WTC11 (cell line): Measurements from ENCODE around the gene RPA3. TPM values are rescaled to one million over a fixed set of nuclear protein-coding genes. Genes with fewer than 3 reads are reported as not detected.

ENCODE experiments used
- ATAC-seq: fragments of 200-7000 bp; cut with Tn5 transposase; 2 replicates; pipeline ENCODE4 v1.10.0; 2021; ENCODE audit warnings: mild to moderate bottlenecking, moderate library complexity
- CTCF ChIA-PET: fragments of 300-600 bp; sonication (Branson Sonifier 250); formaldehyde crosslinking; loops from one replicate; lab custom pipeline; 2021; ENCODE audit warnings: antibody characterized with exemption; lab: Charles Lee
- POLR2A ChIA-PET: fragments of 350-600 bp; sonication (Branson Sonifier 250); formaldehyde crosslinking; loops from one replicate; lab custom pipeline; 2021; ENCODE audit warnings: antibody characterized with exemption; lab: Charles Lee
- DNase-seq: peaks from one replicate; pipeline ENCODE4 v3.0.0; 2021; ENCODE audit warnings: low spot score
- H3K27ac Mint-ChIP-seq: 2 replicates; pipeline ENCODE4 v1.8.0; 2021; ENCODE audit warnings: mixed read lengths
- H3K27me3 Mint-ChIP-seq: 2 replicates; pipeline ENCODE4 v1.8.0; 2021; ENCODE audit warnings: low read depth, mild to moderate bottlenecking, moderate library complexity, mixed read lengths
- H3K36me3 Mint-ChIP-seq: 2 replicates; pipeline ENCODE4 v1.8.0; 2021; ENCODE audit warnings: mixed read lengths
- H3K4me1 Mint-ChIP-seq: 2 replicates; pipeline ENCODE4 v1.8.0; 2022; ENCODE audit warnings: mixed read lengths
- H3K4me3 Mint-ChIP-seq: 2 replicates; pipeline ENCODE4 v1.8.0; 2021; ENCODE audit warnings: mild to moderate bottlenecking, moderate library complexity, mixed read lengths
- H3K9me3 Mint-ChIP-seq: 2 replicates; pipeline ENCODE4 v1.8.0; 2021; ENCODE audit warnings: mixed read lengths
- CBFB ChIP-seq: sonication (generic); formaldehyde crosslinking; IDR thresholded peaks from 2 replicates; pipeline ENCODE4 v1.8.1; 2022; ENCODE audit warnings: mild to moderate bottlenecking, low read depth, missing genetic modification reagents
- CTCF ChIP-seq: fragments of 200-600 bp; IDR thresholded peaks from 2 replicates; pipeline ENCODE4 v1.8.0; 2022; ENCODE audit warnings: antibody characterized with exemption
- E2F4 ChIP-seq: sonication (generic); formaldehyde crosslinking; IDR thresholded peaks from 2 replicates; pipeline ENCODE4 v1.8.1; 2022; ENCODE audit warnings: low read depth, mild to moderate bottlenecking, moderate library complexity, missing genetic modification reagents, borderline replicate concordance
- GABPB1 ChIP-seq: sonication (generic); formaldehyde crosslinking; IDR thresholded peaks from 2 replicates; pipeline ENCODE4 v1.8.1; 2023; ENCODE audit warnings: mild to moderate bottlenecking, missing genetic modification reagents
- MAX ChIP-seq: sonication (generic); formaldehyde crosslinking; IDR thresholded peaks from 2 replicates; pipeline ENCODE4 v1.8.0; 2022; ENCODE audit warnings: mild to moderate bottlenecking, missing genetic modification reagents
- NFYB ChIP-seq: sonication (generic); formaldehyde crosslinking; conservative IDR thresholded peaks from 2 replicates; pipeline ENCODE4 v1.8.0; 2022; ENCODE audit warnings: low read depth, missing genetic modification reagents
- STAT6 ChIP-seq: sonication (generic); formaldehyde crosslinking; conservative IDR thresholded peaks from 2 replicates; pipeline ENCODE4 v1.8.1; 2023; ENCODE audit warnings: mild to moderate bottlenecking, low read depth, missing genetic modification reagents, moderate library complexity
- TEAD4 ChIP-seq: sonication (generic); formaldehyde crosslinking; IDR thresholded peaks from 2 replicates; pipeline ENCODE4 v1.8.0; 2022; ENCODE audit warnings: mild to moderate bottlenecking, missing genetic modification reagents
- USF2 ChIP-seq: sonication (generic); formaldehyde crosslinking; IDR thresholded peaks from 2 replicates; pipeline ENCODE4 v1.8.1; 2023; ENCODE audit warnings: mild to moderate bottlenecking, missing genetic modification reagents, moderate library complexity
- ZMAT4 ChIP-seq: fragments of 250-450 bp; sonication (Bioruptor Pico); IDR thresholded peaks from 2 replicates; pipeline ENCODE4 v1.9.0; 2021; ENCODE audit warnings: mild to moderate bottlenecking
- ZNF281 ChIP-seq: sonication (generic); formaldehyde crosslinking; IDR thresholded peaks from 2 replicates; pipeline ENCODE4 v1.8.0; 2023; ENCODE audit warnings: mild to moderate bottlenecking, missing genetic modification reagents
- ZNF396 ChIP-seq: fragments of 250-450 bp; sonication (Bioruptor Pico); IDR thresholded peaks from 2 replicates; pipeline ENCODE4 v1.8.0; 2021; ENCODE audit warnings: mild to moderate bottlenecking, moderate library complexity, borderline replicate concordance
- ZNF425 ChIP-seq: fragments of 250-450 bp; sonication (Bioruptor Pico); conservative IDR thresholded peaks from 2 replicates; pipeline ENCODE4 v1.9.0; 2021; ENCODE audit warnings: mild to moderate bottlenecking
- total RNA-seq: library from RNA; stranded (reverse); gene quantifications from 3 replicates; pipeline ENCODE4 v1.2.3, GENCODE V29; 2021

Gene RPA3
- total RNA-seq, 1 experiment from 2014 or later, result 97.8 TPM

- Mint-ChIP-seq H3K4me1 (peaks cover under 1% of the 10 kb centered on the region; the same call in 1 of the 2 replicates), H3K4me3 (no peak overlapping the region), H3K9me3 (peaks cover 73% of the 10 kb centered on the region), H3K27me3 (no peaks in the 10 kb centered on the region), H3K27ac (no peak overlapping the region), H3K36me3 (peaks cover 44% of the 10 kb centered on the region)
- no peak for TF ChIP-seq ZNF425 (CRISPR knock-in tag)
- no peak for TF ChIP-seq ZNF281 (CRISPR knock-in tag)
- TF ChIP-seq CBFB (CRISPR knock-in tag), result no peak
- TF ChIP-seq NFYB (CRISPR knock-in tag), result no peak
- TF ChIP-seq ZNF396 (CRISPR knock-in tag), result no peak
- no peak for TF ChIP-seq STAT6
- no peak for TF ChIP-seq E2F4 (CRISPR knock-in tag)
- no peak for TF ChIP-seq TEAD4 (CRISPR knock-in tag)
- no peak for TF ChIP-seq USF2 (CRISPR knock-in tag)
- no peak for TF ChIP-seq MAX (CRISPR knock-in tag)
- no peak for TF ChIP-seq GABPB1
- no peak for TF ChIP-seq ZMAT4 (CRISPR knock-in tag)
- no peak for TF ChIP-seq CTCF
- ChIA-PET CTCF (no interaction called here), POLR2A (no interaction called here)
- DNase-seq (no peak), ATAC-seq (no peak)
These were observed 89.9 kb downstream of the RPA3 start for GRCh38 chr7:7628476-7628875.
